ENCODE measurements around the gene FANCD2. TPM values are rescaled to one million over a fixed set of nuclear protein-coding genes. Genes with fewer than 3 reads are reported as not detected.

FANCD2 gene
- total RNA-seq, 3 donors from 2014 or later: 3.8 to 12.9 (median 5.4) TPM

DNA sequence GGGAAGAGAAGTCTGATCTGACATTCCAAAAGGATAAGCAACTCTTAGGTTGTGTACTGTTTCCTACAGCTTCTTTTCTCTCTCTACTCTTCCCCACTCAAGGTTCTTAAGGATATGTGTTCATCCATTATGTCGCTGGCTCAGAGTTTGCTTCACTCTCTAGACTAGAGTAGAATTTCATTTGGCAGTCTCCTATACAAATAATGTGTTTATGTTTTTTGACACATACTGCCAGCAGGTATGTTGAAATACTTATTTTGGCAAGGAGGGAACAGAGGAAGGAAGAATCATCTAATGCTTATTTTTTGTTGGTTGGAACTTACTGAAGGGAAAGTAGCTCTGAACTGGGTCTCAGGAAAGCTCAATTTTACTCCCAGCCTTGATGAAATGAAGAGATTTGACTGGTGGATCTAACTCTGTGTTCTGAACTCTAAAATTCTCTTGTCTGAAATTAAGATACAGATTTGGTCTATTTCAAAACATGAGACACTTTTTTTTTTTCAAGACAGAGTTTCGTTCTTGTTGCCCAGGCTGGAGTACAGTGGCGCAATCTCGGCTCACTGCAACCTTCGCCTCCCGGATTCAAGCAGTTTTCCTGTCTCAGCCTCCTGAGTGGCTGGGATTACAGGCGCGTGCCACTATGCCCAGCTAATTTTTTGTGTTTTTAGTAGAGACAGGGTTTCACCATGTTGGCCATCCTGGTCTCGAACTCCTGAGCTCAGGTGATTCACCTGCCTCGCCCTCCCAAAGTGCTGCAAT is 32.0 kb upstream of the FANCD2 start:
- intact Hi-C loops (cut with DNase I, micrococcal nuclease): no loop called here
- Histone ChIP-seq H3K4me3 (no peak overlapping the region), H3K36me3 (ENCODE audit: low read depth) (no peaks in the 10 kb centered on the region), H3K4me1 (ENCODE audit: low read depth) (no peaks in the 10 kb centered on the region), H3K9me3 (no peaks in the 10 kb centered on the region)
- TF ChIP-seq, protein P1, sequence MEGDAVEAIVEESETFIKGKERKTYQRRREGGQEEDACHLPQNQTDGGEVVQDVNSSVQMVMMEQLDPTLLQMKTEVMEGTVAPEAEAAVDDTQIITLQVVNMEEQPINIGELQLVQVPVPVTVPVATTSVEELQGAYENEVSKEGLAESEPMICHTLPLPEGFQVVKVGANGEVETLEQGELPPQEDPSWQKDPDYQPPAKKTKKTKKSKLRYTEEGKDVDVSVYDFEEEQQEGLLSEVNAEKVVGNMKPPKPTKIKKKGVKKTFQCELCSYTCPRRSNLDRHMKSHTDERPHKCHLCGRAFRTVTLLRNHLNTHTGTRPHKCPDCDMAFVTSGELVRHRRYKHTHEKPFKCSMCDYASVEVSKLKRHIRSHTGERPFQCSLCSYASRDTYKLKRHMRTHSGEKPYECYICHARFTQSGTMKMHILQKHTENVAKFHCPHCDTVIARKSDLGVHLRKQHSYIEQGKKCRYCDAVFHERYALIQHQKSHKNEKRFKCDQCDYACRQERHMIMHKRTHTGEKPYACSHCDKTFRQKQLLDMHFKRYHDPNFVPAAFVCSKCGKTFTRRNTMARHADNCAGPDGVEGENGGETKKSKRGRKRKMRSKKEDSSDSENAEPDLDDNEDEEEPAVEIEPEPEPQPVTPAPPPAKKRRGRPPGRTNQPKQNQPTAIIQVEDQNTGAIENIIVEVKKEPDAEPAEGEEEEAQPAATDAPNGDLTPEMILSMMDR (IDR thresholded peaks at IDR 0.05): no peak
- DNase-seq (no peak), ATAC-seq (no peak)

DNA sequence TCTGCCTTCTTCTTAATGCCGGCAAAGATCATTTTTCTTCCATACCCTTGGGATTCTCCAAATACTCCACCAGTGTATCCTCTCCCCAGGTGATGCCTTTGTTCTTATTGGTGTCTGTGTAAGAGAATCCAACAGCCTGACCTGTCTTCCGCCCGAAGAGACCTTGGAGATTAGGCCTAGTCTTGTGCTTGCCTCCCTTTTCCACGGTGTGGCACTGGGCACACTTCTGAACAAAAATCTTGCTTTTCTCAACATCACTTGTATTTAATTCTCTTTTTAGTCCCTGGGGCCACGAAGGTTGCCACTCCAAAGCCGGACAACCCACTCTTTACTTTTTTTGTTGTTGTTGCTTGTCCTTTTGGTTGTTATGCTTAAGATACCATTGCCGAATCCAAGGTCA is 25.6 kb upstream of the FANCD2 start:
- Histone ChIP-seq H3K4me3 (no peak overlapping the region), H3K4me1 (ENCODE audit: low read depth) (no peaks in the 10 kb centered on the region), H3K36me3 (ENCODE audit: low read depth) (no peaks in the 10 kb centered on the region), H3K9me3 (no peaks in the 10 kb centered on the region)
- TF ChIP-seq, protein P1 (IDR thresholded peaks at IDR 0.05): no peak
- ATAC-seq: no peak
- intact Hi-C loops (cut with DNase I, micrococcal nuclease): no loop called here
- DNase-seq: peak in 1 of 3 donors; percentile 10

DNA sequence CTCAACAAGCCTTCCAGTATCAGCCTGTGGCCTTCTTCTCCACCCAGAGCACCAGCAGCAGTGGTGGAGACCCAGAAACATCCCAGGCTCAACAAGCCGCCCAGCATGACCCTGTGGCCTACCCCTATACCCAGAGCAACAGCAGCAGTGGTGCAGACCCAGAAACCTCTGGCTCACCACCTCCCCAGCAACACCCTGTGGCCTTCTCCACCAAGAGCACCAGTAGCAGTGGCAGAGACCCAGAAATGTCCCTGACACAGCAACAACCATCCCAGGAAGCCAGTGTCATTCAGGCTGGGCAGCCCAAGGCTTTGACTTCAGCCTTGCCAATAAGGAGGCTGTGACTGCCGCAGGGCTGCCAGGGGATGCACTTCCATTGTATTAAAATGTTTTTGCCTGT is 23.3 kb upstream of the FANCD2 start:
- H3K4me3 ChIP-seq: no peak overlapping the region
- no peak for ATAC-seq
- intact Hi-C loops (cut with DNase I, micrococcal nuclease): no loop called here
- no peaks in the 10 kb centered on the region for H3K36me3 ChIP-seq (ENCODE audit: low read depth)
- no peaks in the 10 kb centered on the region for H3K4me1 ChIP-seq (ENCODE audit: low read depth)
- TF ChIP-seq, protein P1 (IDR thresholded peaks at IDR 0.05): no peak
- no peak for DNase-seq
- no peaks in the 10 kb centered on the region for H3K9me3 ChIP-seq

DNA sequence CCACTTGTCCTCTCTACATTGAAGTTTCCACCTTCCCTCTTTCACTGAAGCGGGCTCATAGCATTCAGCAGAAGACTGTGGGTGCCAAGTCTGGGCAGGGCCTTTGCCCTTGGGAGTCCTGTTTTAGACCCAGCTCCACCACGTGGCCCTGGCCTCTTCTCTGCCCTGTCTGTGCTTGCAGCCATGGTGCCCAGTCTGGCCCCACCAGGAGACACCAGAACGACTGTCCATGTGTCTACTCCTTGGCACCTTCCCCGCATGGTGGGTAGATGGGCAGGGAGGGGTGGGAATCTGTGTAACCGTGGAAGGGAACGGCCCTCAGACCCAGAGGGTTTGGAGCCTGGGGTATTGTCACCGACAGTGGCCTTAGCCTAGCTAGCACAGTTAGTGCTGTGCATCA is 21.7 kb upstream of the FANCD2 start:
- H3K4me1 ChIP-seq (ENCODE audit: low read depth): peaks cover 6% of the 10 kb centered on the region
- no peak overlapping the region for H3K4me3 ChIP-seq
- ATAC-seq (no peak), DNase-seq (no peak)
- H3K9me3 ChIP-seq: no peaks in the 10 kb centered on the region
- H3K36me3 ChIP-seq (ENCODE audit: low read depth): no peaks in the 10 kb centered on the region
- intact Hi-C loops (cut with DNase I, micrococcal nuclease): no loop called here
- TF ChIP-seq, protein P1 (IDR thresholded peaks at IDR 0.05): no peak

DNA sequence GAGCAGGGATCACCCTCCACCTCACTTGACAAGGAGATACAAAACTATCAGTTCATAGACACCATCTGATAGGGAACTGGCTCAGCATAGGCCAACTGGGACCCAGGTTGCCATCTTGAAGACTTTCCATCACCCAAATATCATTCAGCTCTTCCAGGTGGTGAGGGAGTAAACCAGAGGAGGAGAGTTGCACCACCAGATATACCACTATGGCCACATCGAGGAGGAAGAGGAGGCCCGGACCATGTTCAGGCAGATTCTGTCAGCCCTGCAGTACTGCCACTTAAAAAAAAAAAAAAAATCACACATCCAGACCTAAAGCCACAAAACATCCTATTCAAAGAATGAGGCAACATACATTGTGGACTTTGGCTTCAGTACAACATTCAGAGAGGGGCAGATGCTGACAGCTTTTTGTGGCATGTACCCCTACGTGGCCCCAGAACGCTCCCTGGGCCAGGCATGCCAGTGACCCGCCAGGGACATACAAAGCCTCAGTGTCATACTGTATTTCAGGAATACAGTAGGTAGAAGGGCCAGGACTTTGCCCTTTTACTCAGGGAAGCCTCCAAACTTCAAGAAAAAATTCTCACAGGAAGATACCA is 21.2 kb upstream of the FANCD2 start:
- H3K4me1 ChIP-seq (ENCODE audit: low read depth): peaks cover 8% of the 10 kb centered on the region
- H3K9me3 ChIP-seq: no peaks in the 10 kb centered on the region
- DNase-seq: no peak
- ATAC-seq: no peak
- intact Hi-C loops (cut with DNase I, micrococcal nuclease): no loop called here
- TF ChIP-seq, protein P1 (IDR thresholded peaks at IDR 0.05): no peak
- no peak overlapping the region for H3K4me3 ChIP-seq
- H3K36me3 ChIP-seq (ENCODE audit: low read depth): no peaks in the 10 kb centered on the region

Data from mucosa of descending colon (tissue), 3 donors.